RPMI8226 (cell line): ENCODE results near the gene WFDC12.

Experiments
- DNase-seq: peaks from one replicate; pipeline ENCODE4 v3.0.0-alpha.2; 2015

WFDC12 gene

DNA sequence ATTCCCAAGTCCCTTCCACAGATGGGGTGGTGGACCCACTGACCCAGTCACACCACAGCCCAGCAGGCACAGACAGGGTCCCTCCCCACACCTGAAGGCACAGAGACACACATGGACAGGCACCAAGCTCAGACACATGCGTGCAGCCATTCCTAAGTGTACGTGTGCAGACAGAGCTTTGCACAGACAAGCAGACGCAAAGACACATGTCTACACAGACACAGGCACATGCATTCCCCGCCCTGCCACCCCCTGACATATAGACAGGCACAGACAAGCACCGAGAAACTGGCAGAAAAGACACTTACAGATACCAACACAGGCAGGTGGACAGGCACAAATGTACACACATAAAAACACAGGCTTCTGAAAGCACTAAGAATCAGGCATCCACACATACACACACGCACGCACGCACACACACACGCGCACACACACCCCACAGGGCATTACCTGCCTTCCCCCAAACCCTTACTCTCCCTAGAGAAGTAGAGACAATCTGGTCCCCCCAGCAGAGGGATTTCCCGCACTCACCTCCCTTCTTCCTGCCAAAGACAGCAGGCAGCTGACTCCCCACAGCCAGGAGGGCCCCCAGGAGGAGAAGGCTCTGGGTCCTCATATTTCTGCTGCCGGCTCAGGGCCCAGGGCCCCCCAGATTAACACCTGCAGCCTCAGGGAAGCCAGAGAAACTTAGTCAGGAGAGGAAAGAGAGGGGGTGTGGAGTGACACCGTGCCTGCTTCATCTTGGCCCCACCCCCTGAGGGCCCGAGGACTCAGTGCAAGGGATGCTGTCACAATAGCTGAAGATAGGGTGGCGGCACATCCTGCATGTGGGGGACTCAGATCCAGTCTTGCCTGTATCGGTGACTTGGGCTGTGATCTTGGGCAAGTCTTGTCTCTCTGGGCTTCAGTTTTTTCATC is 9.5 kb downstream of the WFDC12 start, which contains the start of gene WFDC5:
Gene WFDC5 (minus strand): TSS at position 710 of the 921 bp plus-strand sequence. CDS start 91 bp downstream, at position 619.
- DNase-seq = no peak

GRCh38 chr20:45113865-45114264 is 10.4 kb downstream of the WFDC12 start:
- no peak for DNase-seq

DNA sequence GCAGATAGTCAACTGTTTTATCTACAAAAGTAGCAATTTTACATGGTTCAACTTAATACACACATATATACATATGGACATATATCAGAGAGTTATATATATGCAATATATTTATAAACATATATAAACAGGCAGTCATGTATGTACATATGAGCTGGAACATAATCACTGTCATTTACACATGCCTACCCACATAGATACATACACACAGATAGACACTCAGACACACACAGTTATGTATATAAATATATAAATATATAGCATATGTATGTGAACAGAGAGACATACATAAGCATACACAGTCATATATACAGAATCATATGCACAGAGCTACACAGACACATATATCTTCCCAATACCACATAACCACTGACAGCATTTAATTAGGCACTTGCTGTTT is 11.5 kb downstream of the WFDC12 start:
- no peak for DNase-seq

DNA sequence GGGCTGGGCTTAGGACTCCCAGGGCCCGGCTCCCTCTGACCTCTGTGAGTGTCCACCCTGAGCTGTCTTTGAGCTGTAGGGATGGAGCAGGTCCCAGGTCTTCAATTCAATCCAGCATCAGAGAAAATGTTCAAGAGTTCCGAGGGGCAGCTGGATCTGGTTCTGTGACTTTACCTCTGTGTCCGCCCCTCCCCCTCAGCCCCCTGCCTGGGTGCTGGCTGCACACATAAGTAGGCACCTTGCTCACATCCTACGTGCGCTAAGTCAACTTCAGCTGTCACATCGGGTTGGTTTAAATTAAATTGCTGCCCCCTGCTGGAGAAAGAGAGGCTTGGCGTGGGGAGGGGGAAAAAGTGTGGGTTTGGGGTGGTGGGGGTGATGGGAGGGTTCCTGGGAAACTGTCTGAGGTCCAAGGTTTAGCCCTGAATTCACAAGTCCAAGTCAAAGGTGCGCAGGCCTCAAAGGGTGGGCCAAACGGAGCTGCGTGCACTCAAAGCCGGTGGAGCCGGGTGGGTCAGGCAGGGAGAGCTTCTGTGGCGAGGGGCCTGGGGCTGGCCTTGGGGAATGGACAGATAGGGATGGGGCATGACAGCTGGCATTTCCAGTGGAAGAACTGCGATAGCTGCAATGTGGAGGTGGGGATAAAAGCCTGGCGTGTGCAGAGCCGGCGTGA is 12.3 kb downstream of the WFDC12 start:
- peak; percentile 26 for DNase-seq

DNA sequence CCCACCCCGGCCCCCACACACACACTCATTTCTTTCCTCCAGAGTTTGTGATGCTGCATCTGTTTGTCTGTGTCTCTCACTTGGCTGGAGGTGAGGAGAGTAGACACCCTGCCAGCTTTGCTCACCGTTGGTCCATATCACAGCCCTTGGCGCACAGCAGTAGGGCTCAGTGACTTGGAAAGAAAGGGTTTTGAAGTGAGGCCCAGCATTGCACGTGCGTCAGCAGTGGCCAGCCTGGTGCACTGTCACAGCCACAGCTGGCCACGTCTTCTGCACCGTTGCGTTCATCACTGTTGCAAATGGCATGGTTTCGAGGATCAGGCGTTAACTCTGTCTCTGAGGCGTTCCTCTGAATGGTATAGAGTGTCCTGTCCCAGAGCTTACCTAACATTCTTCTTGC is 13.0 kb downstream of the WFDC12 start:
- no peak for DNase-seq

DNA sequence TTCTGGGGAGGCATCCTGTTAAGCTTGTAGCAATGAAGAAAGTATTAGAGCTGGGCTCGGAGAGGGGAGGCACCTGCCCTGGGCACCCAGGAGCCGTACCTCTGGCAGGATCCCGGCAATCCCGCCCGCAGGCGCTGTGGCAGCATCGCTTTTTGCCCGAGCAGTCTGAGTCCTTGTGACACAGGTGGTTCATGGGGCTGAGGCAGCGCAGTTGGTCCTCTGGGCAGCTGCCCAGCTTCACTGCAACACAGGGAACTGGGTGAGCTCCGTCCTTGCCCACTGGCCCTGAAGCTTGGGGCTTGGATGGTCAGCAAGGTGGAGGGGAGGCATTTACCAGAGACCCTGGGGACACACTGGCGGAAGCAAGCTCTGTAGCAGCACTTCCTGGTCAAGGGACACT is 14.0 kb downstream of the WFDC12 start:
- no peak for DNase-seq

- DNase-seq = no peak
Observed at GRCh38 chr20:45109634-45110033, 14.6 kb downstream of the WFDC12 start.

- no peak for DNase-seq
Observed at GRCh38 chr20:45105317-45105716, 18.9 kb downstream of the WFDC12 start.

DNA sequence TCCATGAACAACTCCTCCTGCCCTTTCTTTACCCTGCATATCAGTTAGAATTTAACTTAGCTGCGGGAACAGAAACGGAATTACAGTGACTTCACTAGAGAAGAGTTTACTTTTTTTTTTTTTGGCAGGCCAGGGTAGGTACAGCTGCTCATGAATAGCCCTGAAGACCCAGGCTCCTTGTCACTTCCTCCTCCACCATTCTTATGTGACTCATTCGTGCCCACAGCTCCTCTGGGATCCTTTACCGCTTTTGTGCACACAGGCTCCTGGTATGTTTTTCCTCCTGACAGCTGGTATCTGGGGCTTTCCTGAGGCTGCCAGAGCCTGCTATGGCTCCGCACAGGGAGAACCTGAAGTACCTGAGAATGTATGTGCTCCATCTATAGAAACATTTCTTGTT is 19.5 kb downstream of the WFDC12 start:
- no peak for DNase-seq

DNA sequence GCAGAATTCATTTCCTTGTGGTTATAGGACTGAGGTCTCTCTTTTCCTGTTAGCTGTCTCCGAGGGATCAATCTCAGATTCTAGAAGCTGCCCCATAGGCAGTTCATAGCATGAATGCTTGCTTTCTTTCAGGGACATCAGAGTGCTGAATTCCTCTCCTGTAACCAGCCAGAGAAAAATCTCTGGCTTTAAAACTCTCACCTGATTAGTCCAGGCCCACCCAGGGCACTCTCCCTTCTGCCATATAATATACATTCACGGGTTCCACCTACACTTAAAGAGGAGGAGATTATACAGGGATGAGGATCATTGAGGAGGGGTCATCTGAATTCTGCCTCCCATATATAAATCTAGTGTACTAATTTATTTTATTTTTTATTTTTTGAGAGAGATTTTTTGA is 21.2 kb downstream of the WFDC12 start:
- DNase-seq = no peak

GRCh38 chr20:45101333-45101850 is 22.9 kb downstream of the WFDC12 start:
- DNase-seq = no peak

GRCh38 chr20:45100563-45101245 is 23.6 kb downstream of the WFDC12 start, which contains the start of gene KCNS1:
Gene KCNS1 (minus strand): TSS chr20:45101127. CDS start chr20:45099236, 1,891 bp downstream.
- peak; percentile 16 for DNase-seq

- DNase-seq = no peak
Observed at GRCh38 chr20:45098103-45098773, 26.0 kb downstream of the WFDC12 start.

DNA sequence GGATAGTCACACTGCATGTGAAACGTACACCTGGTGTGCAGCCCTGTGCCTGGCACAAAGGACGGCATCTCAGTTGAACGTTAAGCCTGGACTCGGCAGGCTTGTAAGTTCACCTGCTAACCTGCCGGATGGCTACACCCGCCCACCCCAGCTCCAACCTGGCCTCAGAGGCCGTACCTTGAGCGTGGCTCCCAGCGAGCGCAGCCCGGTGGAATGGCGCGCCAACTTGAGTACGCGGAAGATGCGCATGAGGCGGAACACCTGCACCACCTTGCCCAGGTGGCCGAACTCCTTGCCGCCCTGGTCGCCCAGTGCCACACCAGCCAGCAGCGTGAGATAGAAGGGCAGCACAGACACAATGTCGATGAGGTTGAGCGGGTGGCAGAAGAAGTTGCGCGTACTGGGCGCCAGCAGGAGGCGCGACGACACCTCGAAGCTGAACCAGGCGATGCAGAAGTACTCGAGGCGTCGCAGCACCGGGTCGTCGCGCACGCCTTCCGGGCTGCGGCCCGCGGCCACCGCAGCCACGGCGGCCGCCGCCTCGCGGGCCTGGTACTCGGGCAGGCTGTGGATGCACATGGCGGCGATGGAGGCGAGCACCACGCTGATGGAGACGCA is 26.7 kb downstream of the WFDC12 start:
- DNase-seq = no peak

- DNase-seq = no peak
Observed at GRCh38 chr20:45096781-45097180, 27.5 kb downstream of the WFDC12 start.

GRCh38 chr20:45095805-45096238 is 28.4 kb downstream of the WFDC12 start:
- peak; percentile 67 for DNase-seq

GRCh38 chr20:45094864-45095574 is 29.2 kb downstream of the WFDC12 start:
- DNase-seq = no peak

DNA sequence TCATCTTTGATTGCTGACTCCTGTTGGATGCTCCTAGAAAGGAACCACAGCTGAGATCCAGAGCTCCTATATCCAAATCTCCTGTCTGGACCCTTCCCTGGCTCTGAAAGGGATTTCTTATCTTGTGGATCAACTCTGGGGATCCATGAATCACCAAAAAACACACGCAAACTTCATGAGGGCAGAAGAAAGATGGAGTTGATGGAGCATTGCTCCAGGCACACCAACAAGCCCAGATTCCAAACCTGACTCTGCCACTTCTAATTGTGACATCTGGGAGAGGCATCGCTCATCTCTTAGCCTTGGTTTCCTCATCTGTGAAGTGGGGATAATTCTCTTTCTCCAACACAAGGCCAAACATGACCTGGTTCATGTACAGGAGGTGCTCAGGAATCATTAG is 30.1 kb downstream of the WFDC12 start:
- DNase-seq = no peak

GRCh38 chr20:45092898-45093297 is 31.4 kb downstream of the WFDC12 start:
- no peak for DNase-seq

DNA sequence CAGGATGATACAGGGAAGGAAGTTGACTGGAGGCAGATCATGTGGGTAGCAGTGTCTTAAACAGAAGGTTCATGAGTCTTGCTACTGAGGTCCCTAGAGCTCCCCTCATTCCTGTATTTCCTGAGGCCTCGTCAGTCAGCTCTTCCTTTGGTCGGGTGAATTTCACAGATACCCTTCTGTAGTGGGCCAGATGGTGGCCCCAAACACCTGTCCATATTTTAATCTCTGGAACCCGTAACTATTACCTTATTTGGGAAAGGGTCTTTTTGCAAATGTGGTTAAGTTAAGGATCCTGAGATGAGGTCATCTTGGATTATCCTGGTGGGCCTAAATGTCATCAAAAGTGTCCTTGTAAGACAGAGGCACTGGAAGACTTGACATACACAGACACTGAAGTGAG is 32.9 kb downstream of the WFDC12 start:
- no peak for DNase-seq

GRCh38 chr20:45090481-45090880 is 33.8 kb downstream of the WFDC12 start:
- DNase-seq = no peak
